ENCODE measurements around the gene AGPS.
A peak's percentile ranks its signal among the peaks of the same experiment; 100 is the strongest.
"Not testable (repeated sequence)": the region's sequence is repeated elsewhere in the genome, so short reads cannot be mapped to it uniquely, and the experiment has no call there.

The AGPS gene
- total RNA-seq: 52.7 to 370 (median 202) reads per million in 17 experiments

- DNase-seq: peak; percentile 80 to 93 (median 88)
Observed at GRCh38 chr2:177392373-177393202, at the start of gene AGPS. TSS of gene AGPS (plus strand) at chr2:177392773. CDS start at chr2:177392790, 17 bp downstream.

GRCh38 chr2:177343773-177344172 is 48.8 kb upstream of the AGPS start:
- no peak for DNase-seq

GRCh38 chr2:177344316-177344715 is 48.3 kb upstream of the AGPS start:
- DNase-seq: no peak

GRCh38 chr2:177346192-177346591 is 46.4 kb upstream of the AGPS start:
- DNase-seq: no peak

- DNase-seq: no peak
Observed at GRCh38 chr2:177347570-177347969, 45.0 kb upstream of the AGPS start.

GRCh38 chr2:177348118-177348654 is 44.4 kb upstream of the AGPS start:
- DNase-seq: no peak

- DNase-seq: no peak
Observed at GRCh38 chr2:177348733-177349693, 43.6 kb upstream of the AGPS start.

GRCh38 chr2:177350624-177351023 is 41.9 kb upstream of the AGPS start:
- not testable (repeated sequence) for DNase-seq

GRCh38 chr2:177351121-177351520 is 41.5 kb upstream of the AGPS start:
- not testable (repeated sequence) for DNase-seq

- DNase-seq: peak; percentile 47 to 77 (median 66)
Observed at GRCh38 chr2:177352441-177353186, 40.0 kb upstream of the AGPS start.

- peak in 3 of 4 experiments; percentile 31 to 50 (median 44) for DNase-seq
Observed at GRCh38 chr2:177353187-177353478, 39.4 kb upstream of the AGPS start.

- not testable (repeated sequence) for DNase-seq
Observed at GRCh38 chr2:177354541-177354940, 38.0 kb upstream of the AGPS start.

- DNase-seq: peak in 1 of 4 experiments; percentile 19
Observed at GRCh38 chr2:177355874-177356273, 36.7 kb upstream of the AGPS start.

GRCh38 chr2:177359836-177360595 is 32.6 kb upstream of the AGPS start:
- DNase-seq: no peak

- DNase-seq: no peak
Observed at GRCh38 chr2:177362499-177362898, 30.1 kb upstream of the AGPS start.

GRCh38 chr2:177363332-177363731 is 29.2 kb upstream of the AGPS start:
- DNase-seq: no peak

GRCh38 chr2:177365764-177366163 is 26.8 kb upstream of the AGPS start:
- DNase-seq: not testable (repeated sequence)

- DNase-seq: not testable (repeated sequence)
Observed at GRCh38 chr2:177368023-177368422, 24.6 kb upstream of the AGPS start.

GRCh38 chr2:177379354-177379753 is 13.2 kb upstream of the AGPS start:
- DNase-seq: no peak

- DNase-seq: no peak
Observed at GRCh38 chr2:177380181-177380580, 12.4 kb upstream of the AGPS start.

- no peak for DNase-seq
Observed at GRCh38 chr2:177383935-177384334, 8.6 kb upstream of the AGPS start.

- DNase-seq: no peak
Observed at GRCh38 chr2:177385151-177385550, 7.4 kb upstream of the AGPS start.
